Esophagus squamous epithelium (tissue), 5 donors: Measurements from ENCODE around the gene ESRP2. TPM values are rescaled to one million over a fixed set of nuclear protein-coding genes. Genes with fewer than 3 reads are reported as not detected.

ENCODE experiments used
- DNase-seq: peaks from one replicate; lab custom pipeline; 2025; lab: John Stamatoyannopoulos, UW
- H3K27ac ChIP-seq, 4 donors: fragments of 200-600 bp; sonication (generic); one replicate each; pipeline ENCODE4 v1.5.1; 2016 to 2019; ENCODE audit warnings: mild to moderate bottlenecking in 1 of 4
- H3K27me3 ChIP-seq, 4 donors: fragments of 200-600 bp; sonication (generic); 1 replicate in 3 of 4; 2 replicates in 1 of 4; pipeline versions ENCODE4 v1.5.1 to v1.6.0; 2017 to 2021; ENCODE audit warnings: antibody characterized with exemption in 1 of 4
- H3K36me3 ChIP-seq, 3 donors: fragments of 200-600 bp; sonication (generic); one replicate each; pipeline ENCODE4 v1.5.1; 2016 to 2019
- H3K4me1 ChIP-seq, 3 donors: fragments of 200-600 bp; sonication (generic); one replicate each; pipeline ENCODE4 v1.5.1; 2017 to 2019
- H3K4me3 ChIP-seq, 4 donors: fragments of 200-600 bp; sonication (generic); 1 replicate in 3 of 4; 2 replicates in 1 of 4; pipeline ENCODE4 v1.5.1; 2016 to 2019; ENCODE audit warnings: mild to moderate bottlenecking in 2 of 4, moderate library complexity in 1 of 4
- H3K9me3 ChIP-seq, 3 donors: fragments of 200-600 bp; sonication (generic); one replicate each; pipeline ENCODE4 v1.5.1; 2016 to 2019
- POLR2A ChIP-seq, 4 donors: fragments of 450-650 bp; IDR thresholded peaks; one replicate each; pipeline ENCODE4 v1.6.1; 2017; ENCODE audit warnings: antibody characterized with exemption in 4 of 4, mild to moderate bottlenecking in 4 of 4, moderate library complexity in 3 of 4
- WGBS, 2 donors: methylation state at CpG; one replicate each; pipeline ENCODE4 v1.1.5; 2018; 5-methylcytosine and 5-hydroxymethylcytosine counted together
- intact Hi-C: fragments of 100-400 bp; cut with DNase I; formaldehyde crosslinking; loops from one replicate; pipeline ENCODE4 v1.15.0; 2022
- total RNA-seq, 4 donors: library from RNA; depleted of rRNA; stranded (reverse); fragments of >200 nt; gene quantifications; one replicate each; pipeline ENCODE4 v1.1.0, GENCODE V29; 2016
- TF ChIP-seq, protein P1 (sequence below), 6 experiments: fragments of 450-650 bp in 4 of 6; fragments of 200-600 bp in 2 of 6; sonication (generic) in 2 of 6; IDR thresholded peaks; one replicate each; pipeline ENCODE4 v1.5.1; 2016 to 2019; ENCODE audit warnings: antibody characterized with exemption in 6 of 6, mild to moderate bottlenecking in 4 of 6, moderate library complexity in 4 of 6
- donor health status: DM: yes; HTN: yes; CAD: no.

Gene ESRP2
- total RNA-seq, result 100 to 1,000 TPM in 3 of 4 donors, 10 to 100 TPM in 1; 44.6 to 137 (median 118) TPM

DNA sequence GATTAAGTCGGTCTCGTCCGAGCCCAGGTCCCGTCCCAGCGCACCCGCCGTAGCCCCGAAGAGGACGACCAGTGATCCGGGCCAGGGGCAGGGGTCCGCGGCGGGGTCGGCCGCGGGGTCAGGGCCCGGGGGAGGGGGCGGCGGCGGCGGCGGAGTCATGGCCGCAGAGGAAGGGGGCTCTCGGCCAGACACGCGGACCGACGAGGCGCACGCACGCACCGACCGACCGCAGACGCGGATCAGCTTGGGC, at the start of gene ESRP2:
TSS of gene ESRP2 (minus strand) at position 241 of the 250 bp plus-strand sequence. CDS start at position 159, 82 bp downstream.
- intact Hi-C loops, result loop anchor here (10.0 kb wide), 1 partner anchor 151 kb away; the partner anchor contains the start of gene NFATC3
- Histone ChIP-seq H3K36me3 (peaks cover 5 to 26% (median 7%) of the 10 kb centered on the region in 3 donors), H3K27me3 (no peaks in the 10 kb centered on the region), H3K27ac (peak within 1 kb of the TSS; percentile 89 to 98 (median 94)), H3K4me3 (peak within 1 kb of the TSS; percentile 62 to 76 (median 70)), H3K4me1 (peaks cover 20 to 77% (median 22%) of the 10 kb centered on the region in 3 donors), H3K9me3 (no peaks in the 10 kb centered on the region)
- DNase-seq, result no peak
- WGBS, 2 donors, result no CpG with 5 or more reads among the region's 36 CpGs
- TF ChIP-seq, protein P1, sequence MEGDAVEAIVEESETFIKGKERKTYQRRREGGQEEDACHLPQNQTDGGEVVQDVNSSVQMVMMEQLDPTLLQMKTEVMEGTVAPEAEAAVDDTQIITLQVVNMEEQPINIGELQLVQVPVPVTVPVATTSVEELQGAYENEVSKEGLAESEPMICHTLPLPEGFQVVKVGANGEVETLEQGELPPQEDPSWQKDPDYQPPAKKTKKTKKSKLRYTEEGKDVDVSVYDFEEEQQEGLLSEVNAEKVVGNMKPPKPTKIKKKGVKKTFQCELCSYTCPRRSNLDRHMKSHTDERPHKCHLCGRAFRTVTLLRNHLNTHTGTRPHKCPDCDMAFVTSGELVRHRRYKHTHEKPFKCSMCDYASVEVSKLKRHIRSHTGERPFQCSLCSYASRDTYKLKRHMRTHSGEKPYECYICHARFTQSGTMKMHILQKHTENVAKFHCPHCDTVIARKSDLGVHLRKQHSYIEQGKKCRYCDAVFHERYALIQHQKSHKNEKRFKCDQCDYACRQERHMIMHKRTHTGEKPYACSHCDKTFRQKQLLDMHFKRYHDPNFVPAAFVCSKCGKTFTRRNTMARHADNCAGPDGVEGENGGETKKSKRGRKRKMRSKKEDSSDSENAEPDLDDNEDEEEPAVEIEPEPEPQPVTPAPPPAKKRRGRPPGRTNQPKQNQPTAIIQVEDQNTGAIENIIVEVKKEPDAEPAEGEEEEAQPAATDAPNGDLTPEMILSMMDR (IDR thresholded peaks at IDR 0.05), result no peak
- TF ChIP-seq POLR2A (IDR thresholded peaks at IDR 0.05), result no peak

DNA sequence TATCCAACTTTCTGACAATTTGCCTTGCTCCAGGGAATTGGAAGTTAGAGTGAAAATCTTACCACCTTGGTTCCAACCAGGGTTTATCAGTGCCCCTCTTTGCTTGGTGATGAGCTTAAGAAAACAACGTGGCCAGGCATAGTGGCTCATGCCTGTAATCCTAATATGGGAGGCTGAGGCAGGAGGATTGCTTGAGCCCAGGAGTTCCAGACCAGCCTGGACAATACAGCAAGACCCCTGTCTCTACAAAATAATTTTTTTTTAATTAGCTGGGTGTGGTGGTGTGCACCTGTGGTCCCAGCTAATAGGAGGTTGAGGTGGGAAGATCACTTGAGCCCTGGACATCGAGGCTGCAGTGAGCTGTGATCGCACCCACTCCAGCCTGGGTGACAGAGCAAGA, 49.8 kb upstream of the ESRP2 start:
- Histone ChIP-seq H3K27me3 (no peaks in the 10 kb centered on the region), H3K9me3 (no peaks in the 10 kb centered on the region), H3K27ac (peak overlapping the region in 3 of 4 donors; percentile 53 to 79 (median 73)), H3K4me1 (peaks cover 9 to 97% (median 51%) of the 10 kb centered on the region in 3 donors), H3K4me3 (no peak overlapping the region), H3K36me3 (peaks cover 0 to 39% (median 4%) of the 10 kb centered on the region in 3 donors)
- WGBS, 2 donors, result 81 to 95% methylated on average over 2 to 3 of the region's 3 CpGs
- no peak for DNase-seq
- no peak for TF ChIP-seq POLR2A (IDR thresholded peaks at IDR 0.05)
- TF ChIP-seq, protein P1 (IDR thresholded peaks at IDR 0.05), result no peak
- intact Hi-C loops, result no loop called here

DNA sequence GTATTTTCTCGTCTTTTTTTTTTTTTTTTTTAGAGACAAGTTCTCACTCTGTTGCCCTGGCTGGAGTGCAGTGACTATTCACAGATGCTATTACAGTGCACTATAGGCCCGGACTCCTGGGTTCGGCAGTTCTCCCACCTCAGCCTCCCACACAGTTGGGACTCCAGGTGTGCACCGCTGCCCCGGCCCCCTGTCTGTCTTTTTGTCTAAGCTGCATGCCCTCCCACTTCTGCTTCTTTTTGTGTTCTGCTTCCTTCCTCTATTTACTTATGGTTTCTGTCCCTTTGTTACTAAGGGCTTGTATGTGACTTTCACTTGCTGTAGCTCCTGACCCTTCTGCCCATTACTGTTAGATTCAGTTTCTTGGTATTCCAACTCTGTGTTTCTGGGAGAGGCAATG, 48.9 kb upstream of the ESRP2 start:
- TF ChIP-seq, protein P1 (IDR thresholded peaks at IDR 0.05), result no peak
- no peak for TF ChIP-seq POLR2A (IDR thresholded peaks at IDR 0.05)
- H3K27me3 ChIP-seq, result no peaks in the 10 kb centered on the region
- DNase-seq, result no peak
- WGBS, 2 donors, result 66 to 80% methylated on average over 5 of the region's 5 CpGs
- no peak overlapping the region for H3K4me3 ChIP-seq
- H3K36me3 ChIP-seq, result peaks cover 0 to 33% (median 0%) of the 10 kb centered on the region in 3 donors
- H3K27ac ChIP-seq, result peak overlapping the region in 3 of 4 donors; percentile 53 to 79 (median 73)
- peaks cover 9 to 89% (median 48%) of the 10 kb centered on the region in 3 donors for H3K4me1 ChIP-seq
- intact Hi-C loops, result no loop called here
- no peaks in the 10 kb centered on the region for H3K9me3 ChIP-seq

DNA sequence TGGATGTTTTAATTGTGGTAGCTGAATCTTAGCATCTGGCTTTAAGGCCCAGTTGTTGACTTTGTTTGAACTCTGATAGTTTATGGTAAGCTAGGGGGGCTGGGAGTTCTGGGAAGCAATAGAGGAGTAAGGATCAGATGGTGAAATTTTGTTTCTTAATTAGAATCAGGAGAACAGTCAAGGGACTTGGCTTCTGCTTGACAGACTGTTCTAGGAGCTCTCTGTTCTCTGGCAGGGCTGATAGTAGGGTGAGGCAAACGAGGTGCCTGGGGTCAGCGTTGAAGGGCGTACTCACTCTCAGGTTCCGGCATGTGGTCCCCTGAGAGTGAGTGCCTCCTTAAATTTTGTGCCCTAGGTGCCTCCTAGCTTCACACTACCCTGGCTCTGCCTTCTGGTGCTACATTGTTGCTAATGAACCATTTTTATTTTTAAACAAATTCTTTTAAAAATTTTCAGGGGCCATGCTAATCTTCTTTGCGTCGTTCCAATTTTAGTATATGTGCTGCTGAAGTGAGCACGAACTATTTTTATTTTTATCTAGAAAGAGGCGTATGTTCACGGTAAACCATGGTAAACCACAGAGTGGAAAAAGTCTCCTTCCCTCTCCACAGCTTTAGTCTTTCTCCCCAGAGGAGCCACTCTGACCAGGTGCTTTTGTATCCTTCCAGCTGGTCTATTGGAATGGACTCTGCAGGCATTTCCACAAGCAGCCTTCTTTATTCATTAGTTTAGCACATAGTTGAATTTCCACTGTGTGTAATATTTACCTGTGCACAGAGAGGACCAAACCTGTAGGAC, 48.1 kb upstream of the ESRP2 start:
- WGBS, 2 donors, result 62 to 66% methylated on average over 9 of the region's 9 CpGs
- intact Hi-C loops, result no loop called here
- peaks cover 9 to 81% (median 41%) of the 10 kb centered on the region in 3 donors for H3K4me1 ChIP-seq

More for the DNA sequence above, 48.1 kb upstream of the ESRP2 start:
- Histone ChIP-seq H3K4me3 (no peak overlapping the region), H3K36me3 (peaks cover 0 to 32% (median 0%) of the 10 kb centered on the region in 3 donors), H3K27ac (peak overlapping the region; percentile 33 to 79 (median 59)), H3K9me3 (no peaks in the 10 kb centered on the region), H3K27me3 (no peaks in the 10 kb centered on the region)
- no peak for TF ChIP-seq POLR2A (IDR thresholded peaks at IDR 0.05)
- TF ChIP-seq, protein P1 (IDR thresholded peaks at IDR 0.05), result no peak
- DNase-seq, result no peak
